CD4-positive, alpha-beta memory T cell (primary cell): ENCODE measurements around the gene MEPCE. TPM values are rescaled to one million over a fixed set of nuclear protein-coding genes. Genes with fewer than 3 reads are reported as not detected.
A peak's percentile ranks its signal among the peaks of the same experiment; 100 is the strongest.

Experiments
- CTCF ChIA-PET: fragments of 350-600 bp; sonication (Branson Sonifier 250); formaldehyde crosslinking; loops from one replicate; lab custom pipeline; 2021; ENCODE audit warnings: inconsistent platforms; ENCODE audit not compliant: partially characterized antibody; lab: Charles Lee
- POLR2A ChIA-PET: fragments of 350-600 bp; sonication (Branson Sonifier 250); formaldehyde crosslinking; loops from one replicate; lab custom pipeline; 2021; ENCODE audit not compliant: partially characterized antibody; lab: Charles Lee
- DNase-seq, 5 donors: peaks; one replicate each; pipeline versions ENCODE4 v3.0.0 to v3.0.0-alpha.2; 2020 to 2022; ENCODE audit warnings: mixed read lengths in 1 of 5
- H3K27ac ChIP-seq: one replicate; pipeline ENCODE4 v1.7.0; 2013; ENCODE audit warnings: low read depth, low read length
- H3K27me3 ChIP-seq: 2 replicates; pipeline ENCODE4 v1.7.0; 2013; ENCODE audit warnings: mild to moderate bottlenecking, low read length, moderate library complexity; ENCODE audit not compliant: insufficient read depth
- H3K36me3 ChIP-seq: 2 replicates; pipeline ENCODE4 v1.7.0; 2013; ENCODE audit warnings: mild to moderate bottlenecking, low read length, moderate library complexity; ENCODE audit not compliant: insufficient read depth
- H3K4me1 ChIP-seq: 2 replicates; pipeline ENCODE4 v1.7.0; 2013; ENCODE audit warnings: mild to moderate bottlenecking, low read length, moderate library complexity; ENCODE audit not compliant: insufficient read depth
- H3K4me3 ChIP-seq, 2 donors: one replicate each; pipeline ENCODE4 v1.7.0; 2013; ENCODE audit warnings: low read length in 2 of 2, mild to moderate bottlenecking in 1 of 2
- H3K9me3 ChIP-seq, 2 donors: one replicate each; pipeline ENCODE4 v1.7.0; 2013; ENCODE audit warnings: low read length in 2 of 2, control low read depth in 1 of 2; ENCODE audit not compliant: control insufficient read depth in 1 of 2
- H3K27ac Mint-ChIP-seq, 7 donors: one replicate each; pipeline ENCODE4 v1.8.0; 2020 to 2021; ENCODE audit warnings: mixed read lengths in 7 of 7, mild to moderate bottlenecking in 6 of 7, inconsistent platforms in 3 of 7, moderate library complexity in 3 of 7
- H3K27me3 Mint-ChIP-seq, 2 donors: one replicate each; pipeline ENCODE4 v1.8.0; 2020 to 2021; ENCODE audit warnings: mixed read lengths in 2 of 2
- H3K36me3 Mint-ChIP-seq, 2 donors: one replicate each; pipeline ENCODE4 v1.8.0; 2020 to 2021; ENCODE audit warnings: mixed read lengths in 2 of 2, inconsistent platforms in 1 of 2, mild to moderate bottlenecking in 1 of 2
- H3K4me1 Mint-ChIP-seq, 4 donors: one replicate each; pipeline ENCODE4 v1.8.0; 2020 to 2021; ENCODE audit warnings: mixed read lengths in 4 of 4, mild to moderate bottlenecking in 1 of 4
- H3K4me3 Mint-ChIP-seq, 8 donors: one replicate each; pipeline ENCODE4 v1.8.0; 2020 to 2021; ENCODE audit warnings: mixed read lengths in 8 of 8, mild to moderate bottlenecking in 7 of 8, moderate library complexity in 6 of 8, inconsistent platforms in 3 of 8
- H3K9me3 Mint-ChIP-seq, 8 donors: one replicate each; pipeline ENCODE4 v1.8.0; 2020 to 2021; ENCODE audit warnings: mixed read lengths in 8 of 8, mild to moderate bottlenecking in 5 of 8, inconsistent platforms in 3 of 8, moderate library complexity in 1 of 8
- intact Hi-C: fragments of 100-400 bp; cut with micrococcal nuclease; formaldehyde crosslinking; loops from one replicate; pipeline ENCODE4 v1.15.1; 2023
- polyA plus RNA-seq, 2 donors: library from polyadenylated mRNA; unstranded; fragments of 300-500 nt; fragmentation: Illumina TruSeq; gene quantifications; one replicate each; pipeline ENCODE4 v1.2.3, GENCODE V29; 2021
- total RNA-seq, 2 experiments: library from RNA; stranded (reverse); gene quantifications; one replicate each; pipeline ENCODE4 v1.2.3, GENCODE V29; 2021

Gene MEPCE
- total and polyA plus RNA-seq, 4 experiments from 2014 or later: 7.9 to 58.8 (median 34.6) TPM

- H3K36me3 ChIP-seq: peaks cover 37% of the 10 kb centered on the region
- ChIA-PET CTCF (interaction anchor here (0.6 to 7.9 kb wide), 11 partner anchors 8 to 228 kb away, joined by 3 to 76 read pairs (median 4); partner anchors contain the start of gene POP7), POLR2A (interaction anchor here (1.1 to 9.2 kb wide), 18 partner anchors 9 to 228 kb away, joined by 4 to 121 read pairs (median 8); partner anchors contain the start of genes AGFG2, FBXO24, LRCH4 and MEPCE)
- no peaks in the 10 kb centered on the region for H3K27me3 ChIP-seq
- peaks cover 63% of the 10 kb centered on the region for H3K4me1 ChIP-seq
- H3K9me3 Mint-ChIP-seq: peaks cover 0 to 2% (median 0%) of the 10 kb centered on the region in 8 donors
- peaks cover 10 to 42% of the 10 kb centered on the region in 2 donors for H3K36me3 Mint-ChIP-seq
- H3K4me3 ChIP-seq: peak overlapping the region; percentile 81 to 95
- no peaks in the 10 kb centered on the region for H3K27me3 Mint-ChIP-seq
- peak in 1 of 5 donors; percentile 39 for DNase-seq
- peaks cover 33 to 67% (median 47%) of the 10 kb centered on the region in 4 donors for H3K4me1 Mint-ChIP-seq
- H3K9me3 ChIP-seq: no peaks in the 10 kb centered on the region
- H3K27ac Mint-ChIP-seq: peak overlapping the region; percentile 75 to 99 (median 93)
- peak overlapping the region; percentile 82 to 99 (median 98) for H3K4me3 Mint-ChIP-seq
- H3K27ac ChIP-seq: peak overlapping the region; percentile 75
- intact Hi-C loops: no loop called here
These were observed 48.2 kb downstream of the MEPCE start for GRCh38 chr7:100477871-100478267.

DNA sequence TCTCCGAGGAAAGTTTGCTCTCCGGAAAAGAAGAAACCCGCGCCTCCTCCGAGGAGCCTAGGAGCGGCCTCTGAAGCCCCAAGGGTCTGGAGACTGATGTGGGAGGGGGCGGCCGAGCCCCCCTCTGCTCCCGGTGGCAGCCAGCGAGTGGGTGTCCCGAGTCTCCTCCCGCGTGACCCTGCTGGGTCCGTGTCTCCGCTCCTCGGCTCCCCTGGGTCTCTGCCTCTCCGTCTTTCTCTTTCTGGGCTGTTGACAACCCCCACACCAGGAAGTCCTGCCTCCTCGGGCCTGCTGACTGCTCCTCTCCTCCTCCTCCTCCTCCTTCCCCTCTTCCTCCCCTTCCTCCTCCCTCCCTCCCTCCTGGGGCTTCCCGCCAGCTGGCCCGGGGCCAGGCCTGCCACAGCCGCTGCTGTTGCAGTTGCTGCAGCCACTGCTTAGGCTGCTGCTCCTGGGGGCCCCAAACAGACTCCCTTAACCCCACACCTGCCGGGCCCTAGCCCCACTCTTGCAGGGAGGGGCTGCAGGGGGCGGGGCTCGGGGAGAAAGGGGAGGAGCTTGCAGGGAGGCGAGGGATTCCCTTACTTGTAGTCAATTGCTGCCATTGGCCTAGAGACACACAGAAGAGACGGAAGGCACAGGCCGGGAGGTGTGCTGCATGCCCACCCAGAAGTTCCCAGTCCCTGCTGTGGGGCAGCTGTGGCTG is 49.5 kb downstream of the MEPCE start, which contains the start of gene TSC22D4:
TSC22D4 (minus strand) TSS at position 257 of the 703 bp plus-strand sequence. CDS start 1,176 bp downstream, outside the sequence.
- Histone ChIP-seq H3K4me1 (peaks cover 58% of the 10 kb centered on the region), H3K27ac (peak within 1 kb of the TSS; percentile 75), H3K36me3 (peaks cover 28% of the 10 kb centered on the region), H3K4me3 (peak within 1 kb of the TSS; percentile 81 to 95), H3K9me3 (no peaks in the 10 kb centered on the region), H3K27me3 (no peaks in the 10 kb centered on the region)
- Mint-ChIP-seq H3K36me3 (peaks cover 4 to 30% of the 10 kb centered on the region in 2 donors), H3K27ac (peak within 1 kb of the TSS; percentile 75 to 99 (median 94)), H3K4me1 (peaks cover 28 to 57% (median 38%) of the 10 kb centered on the region in 4 donors), H3K4me3 (peak within 1 kb of the TSS; percentile 82 to 99 (median 98)), H3K27me3 (no peaks in the 10 kb centered on the region), H3K9me3 (peaks cover 0 to 2% (median 0%) of the 10 kb centered on the region in 8 donors)
- DNase-seq: peak; percentile 93 to 97 (median 95)
- intact Hi-C loops: loop anchor here (1.0 kb wide), 6 partner anchors 10 to 194 kb away; partner anchors contain the start of genes AGFG2, FBXO24, GNB2 and LRCH4
- CTCF ChIA-PET: interaction anchor here (0.8 to 7.9 kb wide), 14 partner anchors 9 to 226 kb away, joined by 3 to 76 read pairs (median 4); partner anchors contain the start of genes AGFG2 and POP7
- POLR2A ChIA-PET: interaction anchor here (0.8 to 9.2 kb wide), 24 partner anchors 11 to 373 kb away, joined by 3 to 121 read pairs (median 6); partner anchors contain the start of genes AGFG2, FBXO24, LRCH4 and MEPCE

DNA sequence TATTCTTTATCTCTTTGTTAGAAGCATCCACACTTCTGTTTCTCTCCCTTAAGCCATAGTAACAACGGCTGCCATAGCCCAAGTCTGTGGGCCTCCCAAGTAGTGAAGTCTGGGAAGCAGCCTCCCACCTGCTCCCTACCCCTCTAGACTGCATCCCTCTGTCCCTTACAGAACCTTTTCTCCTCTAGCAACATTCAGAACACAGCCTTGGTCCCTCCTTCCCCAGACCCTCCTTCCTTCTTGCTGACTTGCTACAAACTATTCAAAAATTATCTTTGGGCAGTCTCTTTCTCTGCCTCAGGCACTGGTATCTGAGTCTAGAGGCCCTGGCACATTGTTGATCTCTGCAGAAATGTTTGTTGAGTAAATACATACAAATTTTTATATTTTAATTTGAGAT is 51.8 kb downstream of the MEPCE start:
- no peaks in the 10 kb centered on the region for H3K9me3 ChIP-seq
- H3K4me3 Mint-ChIP-seq: peak overlapping the region in 5 of 8 donors; percentile 16 to 83 (median 40)
- H3K27me3 ChIP-seq: no peaks in the 10 kb centered on the region
- ChIA-PET POLR2A (interaction anchor here (0.6 to 1.8 kb wide), 4 partner anchors 12 to 78 kb away, joined by 3 to 8 read pairs (median 6); partner anchors contain the start of gene AGFG2), CTCF (interaction anchor here (1.6 to 7.9 kb wide), 6 partner anchors 12 to 78 kb away, joined by 5 to 76 read pairs (median 15); no protein-coding TSS in a partner anchor)
- peaks cover 21 to 43% (median 27%) of the 10 kb centered on the region in 4 donors for H3K4me1 Mint-ChIP-seq
- H3K27me3 Mint-ChIP-seq: no peaks in the 10 kb centered on the region
- H3K4me3 ChIP-seq: no peak overlapping the region
- H3K36me3 ChIP-seq: peaks cover 8% of the 10 kb centered on the region
- H3K27ac Mint-ChIP-seq: peak overlapping the region in 2 of 7 donors; percentile 59 to 72
- DNase-seq: no peak
- peaks cover 0 to 2% (median 0%) of the 10 kb centered on the region in 8 donors for H3K9me3 Mint-ChIP-seq
- H3K36me3 Mint-ChIP-seq: peaks cover 4 to 13% of the 10 kb centered on the region in 2 donors
- intact Hi-C loops: no loop called here
- no peak overlapping the region for H3K27ac ChIP-seq
- H3K4me1 ChIP-seq: peaks cover 42% of the 10 kb centered on the region

- H3K27ac ChIP-seq: peak overlapping the region; percentile 45
These were observed 53.1 kb downstream of the MEPCE start for GRCh38 chr7:100482728-100483089.

DNA sequence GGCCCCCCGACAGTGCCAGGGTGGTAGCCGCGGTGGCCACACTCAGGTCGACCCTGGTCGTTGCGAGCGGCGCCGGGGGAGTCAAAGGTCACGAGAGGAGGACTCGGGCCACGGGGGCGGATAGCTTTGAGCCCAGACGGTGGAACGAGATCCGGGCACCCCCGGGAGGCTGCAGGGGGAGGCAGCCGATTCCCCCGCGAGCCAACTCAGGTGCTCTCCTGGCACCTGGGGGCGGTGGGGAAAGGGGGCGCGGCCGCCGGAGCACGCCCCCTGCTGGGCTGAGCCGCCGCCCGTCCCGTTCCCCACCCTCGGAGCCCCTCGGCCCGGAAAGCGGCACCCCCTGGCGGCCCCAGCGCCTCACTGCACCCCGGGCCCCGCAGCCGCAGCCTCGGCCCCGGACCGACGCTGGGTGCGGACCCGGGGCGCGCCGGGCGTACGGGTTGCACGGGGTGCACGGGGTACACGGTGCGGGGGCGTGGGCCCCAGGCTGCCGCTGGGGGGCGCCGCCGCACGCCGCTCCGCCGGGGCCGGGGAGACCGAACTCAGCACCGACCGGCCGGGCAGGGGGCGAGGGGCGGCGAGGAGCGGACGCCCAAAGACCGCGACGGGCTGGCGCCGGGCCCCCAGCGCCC is 53.6 kb downstream of the MEPCE start:
- H3K36me3 Mint-ChIP-seq: peaks cover 0 to 6% of the 10 kb centered on the region in 2 donors
- H3K4me3 Mint-ChIP-seq: peak overlapping the region; percentile 83 to 90 (median 86)
- Histone ChIP-seq H3K36me3 (no peaks in the 10 kb centered on the region), H3K9me3 (no peaks in the 10 kb centered on the region), H3K27ac (peak overlapping the region; percentile 45), H3K4me3 (peak overlapping the region in 1 of 2 donors; percentile 64), H3K27me3 (no peaks in the 10 kb centered on the region), H3K4me1 (peaks cover 32% of the 10 kb centered on the region)
- POLR2A ChIA-PET: interaction anchor here (0.8 to 2.3 kb wide), 9 partner anchors 10 to 88 kb away, joined by 4 to 12 read pairs (median 5); partner anchors contain the start of genes AGFG2 and MEPCE
- no peaks in the 10 kb centered on the region for H3K27me3 Mint-ChIP-seq
- peak; percentile 75 to 85 (median 79) for DNase-seq
- intact Hi-C loops: loop anchor here (1.0 to 2.0 kb wide), 6 partner anchors 10 to 212 kb away; partner anchors contain the start of genes AGFG2 and GIGYF1
- CTCF ChIA-PET: interaction anchor here (0.6 to 7.9 kb wide), 29 partner anchors 9 to 210 kb away, joined by 3 to 76 read pairs (median 4); partner anchors contain the start of genes AGFG2, FBXO24, LRCH4 and MOSPD3
- peak overlapping the region in 5 of 7 donors; percentile 29 to 85 (median 53) for H3K27ac Mint-ChIP-seq
- peaks cover 16 to 34% (median 21%) of the 10 kb centered on the region in 4 donors for H3K4me1 Mint-ChIP-seq
- H3K9me3 Mint-ChIP-seq: peaks cover 0 to 2% (median 0%) of the 10 kb centered on the region in 8 donors

More at GRCh38 chr7:100482728-100483089, 53.1 kb downstream of the MEPCE start:
- CTCF ChIA-PET: interaction anchor here (0.6 to 7.9 kb wide), 29 partner anchors 9 to 211 kb away, joined by 3 to 76 read pairs (median 4); partner anchors contain the start of genes AGFG2, FBXO24, LRCH4 and MOSPD3
- Histone ChIP-seq H3K9me3 (no peaks in the 10 kb centered on the region), H3K4me3 (peak overlapping the region in 1 of 2 donors; percentile 64), H3K27me3 (no peaks in the 10 kb centered on the region), H3K4me1 (peaks cover 32% of the 10 kb centered on the region), H3K36me3 (no peaks in the 10 kb centered on the region)
- Mint-ChIP-seq H3K4me3 (peak overlapping the region; percentile 83 to 90 (median 86)), H3K4me1 (peaks cover 16 to 34% (median 21%) of the 10 kb centered on the region in 4 donors), H3K27ac (peak overlapping the region in 6 of 7 donors; percentile 29 to 85 (median 62)), H3K36me3 (peaks cover 0 to 8% of the 10 kb centered on the region in 2 donors), H3K27me3 (no peaks in the 10 kb centered on the region), H3K9me3 (peaks cover 0 to 2% (median 0%) of the 10 kb centered on the region in 8 donors)
- POLR2A ChIA-PET: interaction anchor here (0.8 to 2.3 kb wide), 8 partner anchors 10 to 77 kb away, joined by 4 to 12 read pairs (median 6); partner anchors contain the start of genes AGFG2 and MEPCE
- intact Hi-C loops: loop anchor here (1.0 to 2.0 kb wide), 6 partner anchors 11 to 212 kb away; partner anchors contain the start of genes AGFG2 and GIGYF1
- no peak for DNase-seq
